GM12878 (cell line): ENCODE measurements around the gene TMEM175. TPM values are rescaled to one million over a fixed set of nuclear protein-coding genes. Genes with fewer than 3 reads are reported as not detected.

Experiments
- ATF7 ChIP-seq: fragments of 450-650 bp; IDR thresholded peaks from 2 replicates; pipeline ENCODE4 v1.6.1; 2016; ENCODE audit warnings: low read depth, mild to moderate bottlenecking
- POLR2AphosphoS2 ChIP-seq: IDR thresholded peaks from 2 replicates; pipeline ENCODE4 v1.6.1; 2011; ENCODE audit warnings: low read depth, mild to moderate bottlenecking, low read length, improper control_type of control experiment, moderate library complexity
- RAD51 ChIP-seq: fragments of 450-650 bp; IDR thresholded peaks from 2 replicates; pipeline ENCODE4 v1.6.1; 2016; ENCODE audit warnings: moderate library complexity, mild to moderate bottlenecking, inconsistent platforms
- SRF ChIP-seq, 2 experiments: IDR thresholded peaks; 2 replicates each; pipeline ENCODE4 v1.6.1; 2011; ENCODE audit warnings: low read depth in 2 of 2, low read length in 2 of 2, mild to moderate bottlenecking in 1 of 2, moderate library complexity in 1 of 2
- STAT3 ChIP-seq: IDR thresholded peaks from 2 replicates; pipeline ENCODE4 v1.6.1; 2011; ENCODE audit warnings: low read depth, low read length, improper control_type of control experiment
- ZZZ3 ChIP-seq: IDR thresholded peaks from 2 replicates; pipeline ENCODE4 v1.6.1; 2011; ENCODE audit warnings: low read depth; ENCODE audit not compliant: control insufficient read depth, insufficient read length
- polyA plus RNA-seq, 11 experiments: library from polyadenylated mRNA; depleted of rRNA in 4 of 11; unstranded in 6 of 11; stranded (reverse) in 5 of 11; fragments of >200 nt; fragmentation: Nextera tagmentation in 4 of 11; fragmentation: Illumina TruSeq in 1 of 11; extraction: Ambion mirVana in 4 of 11; extraction: Trizol in 1 of 11; gene quantifications; 1 replicate in 1 of 11; 2 replicates in 10 of 11; pipeline versions ENCODE4 v1.2.1 to v1.2.3, GENCODE V29; 2011 to 2016; ENCODE audit warnings: inconsistent platforms in 2 of 11, missing spikeins in 2 of 11, low read depth in 1 of 11
- total RNA-seq, 4 experiments: library from RNA; depleted of rRNA in 3 of 4; stranded (reverse); fragments of >200 nt in 3 of 4; fragmentation: Illumina TruSeq in 1 of 4; extraction: Trizol in 1 of 4; gene quantifications; 2 replicates each; pipeline versions ENCODE4 v1.2.1 to v1.2.3, GENCODE V29; 2013 to 2021
- TF ChIP-seq, protein P1 (sequence below): fragments of 450-650 bp; IDR thresholded peaks from 2 replicates; pipeline ENCODE4 v1.6.1; 2017; ENCODE audit warnings: mild to moderate bottlenecking, moderate library complexity
- TF ChIP-seq, protein P2 (sequence below): fragments of 450-650 bp; IDR thresholded peaks from 2 replicates; pipeline ENCODE4 v1.6.1; 2017; ENCODE audit warnings: mild to moderate bottlenecking
- TF ChIP-seq, protein P3 (sequence below): fragments of 450-650 bp; formaldehyde crosslinking; IDR thresholded peaks from 2 replicates; pipeline ENCODE4 v1.4.0; 2022; ENCODE audit warnings: mild to moderate bottlenecking, moderate library complexity
- TF ChIP-seq, protein P4 (sequence below): fragments of 450-650 bp; conservative IDR thresholded peaks from 2 replicates; pipeline ENCODE4 v1.6.1; 2017; ENCODE audit warnings: mild to moderate bottlenecking, moderate library complexity
- TF ChIP-seq, protein P5 (sequence below): IDR thresholded peaks from 2 replicates; pipeline ENCODE4 v1.6.1; 2011; ENCODE audit warnings: borderline replicate concordance, low read depth, mild to moderate bottlenecking, moderate library complexity, low read length; ENCODE audit not compliant: insufficient read depth, poor library complexity, severe bottlenecking

Gene TMEM175
- total and polyA plus RNA-seq, 10 of the 15 experiments (the other 5 are each of a cell fraction or from before 2014, with no cell fraction given), result 0.11 to 39.5 (median 22.3) TPM

DNA sequence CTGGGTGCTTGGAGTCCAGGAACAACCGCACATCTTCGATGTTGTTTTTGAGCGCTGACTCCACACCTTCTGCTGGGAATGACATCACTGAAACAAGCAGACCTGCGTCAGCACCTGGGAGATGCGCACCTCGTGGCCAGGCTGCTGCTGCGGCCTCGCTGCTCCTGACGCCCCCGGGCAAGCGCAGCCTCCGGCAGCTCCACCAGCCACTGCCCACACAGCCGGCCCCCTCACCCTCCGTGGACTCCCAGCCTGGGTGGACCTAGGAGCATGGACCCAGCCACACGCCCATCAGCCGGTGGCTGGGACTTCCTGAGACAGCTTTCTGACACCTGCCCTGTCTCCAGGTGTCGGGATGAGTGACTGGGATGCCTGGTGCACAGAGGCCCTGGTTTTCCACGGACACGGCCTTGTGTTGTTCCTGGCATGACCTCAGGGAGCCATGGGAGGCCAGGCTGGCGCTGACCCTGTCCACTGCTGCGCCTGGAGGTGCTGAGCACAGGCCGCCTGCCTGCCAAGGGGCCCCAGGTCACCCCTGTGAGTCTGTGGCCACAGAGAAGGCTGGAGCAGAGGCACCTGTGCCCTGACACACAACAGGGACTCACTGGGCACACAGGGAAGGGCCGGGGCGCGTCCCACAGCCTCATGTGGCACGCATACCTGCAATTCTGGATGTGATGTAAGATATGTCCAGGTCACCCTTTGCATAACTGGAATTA is 48.7 kb upstream of the TMEM175 start (continued):
- TF ChIP-seq, protein P1, sequence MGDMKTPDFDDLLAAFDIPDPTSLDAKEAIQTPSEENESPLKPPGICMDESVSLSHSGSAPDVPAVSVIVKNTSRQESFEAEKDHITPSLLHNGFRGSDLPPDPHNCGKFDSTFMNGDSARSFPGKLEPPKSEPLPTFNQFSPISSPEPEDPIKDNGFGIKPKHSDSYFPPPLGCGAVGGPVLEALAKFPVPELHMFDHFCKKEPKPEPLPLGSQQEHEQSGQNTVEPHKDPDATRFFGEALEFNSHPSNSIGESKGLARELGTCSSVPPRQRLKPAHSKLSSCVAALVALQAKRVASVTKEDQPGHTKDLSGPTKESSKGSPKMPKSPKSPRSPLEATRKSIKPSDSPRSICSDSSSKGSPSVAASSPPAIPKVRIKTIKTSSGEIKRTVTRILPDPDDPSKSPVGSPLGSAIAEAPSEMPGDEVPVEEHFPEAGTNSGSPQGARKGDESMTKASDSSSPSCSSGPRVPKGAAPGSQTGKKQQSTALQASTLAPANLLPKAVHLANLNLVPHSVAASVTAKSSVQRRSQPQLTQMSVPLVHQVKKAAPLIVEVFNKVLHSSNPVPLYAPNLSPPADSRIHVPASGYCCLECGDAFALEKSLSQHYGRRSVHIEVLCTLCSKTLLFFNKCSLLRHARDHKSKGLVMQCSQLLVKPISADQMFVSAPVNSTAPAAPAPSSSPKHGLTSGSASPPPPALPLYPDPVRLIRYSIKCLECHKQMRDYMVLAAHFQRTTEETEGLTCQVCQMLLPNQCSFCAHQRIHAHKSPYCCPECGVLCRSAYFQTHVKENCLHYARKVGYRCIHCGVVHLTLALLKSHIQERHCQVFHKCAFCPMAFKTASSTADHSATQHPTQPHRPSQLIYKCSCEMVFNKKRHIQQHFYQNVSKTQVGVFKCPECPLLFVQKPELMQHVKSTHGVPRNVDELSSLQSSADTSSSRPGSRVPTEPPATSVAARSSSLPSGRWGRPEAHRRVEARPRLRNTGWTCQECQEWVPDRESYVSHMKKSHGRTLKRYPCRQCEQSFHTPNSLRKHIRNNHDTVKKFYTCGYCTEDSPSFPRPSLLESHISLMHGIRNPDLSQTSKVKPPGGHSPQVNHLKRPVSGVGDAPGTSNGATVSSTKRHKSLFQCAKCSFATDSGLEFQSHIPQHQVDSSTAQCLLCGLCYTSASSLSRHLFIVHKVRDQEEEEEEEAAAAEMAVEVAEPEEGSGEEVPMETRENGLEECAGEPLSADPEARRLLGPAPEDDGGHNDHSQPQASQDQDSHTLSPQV, result no peak
- TF ChIP-seq STAT3, result no peak
- TF ChIP-seq SRF (IDR thresholded peaks at IDR 0.05; ENCODE audit: low read depth in 2 of 2, low read length in 2 of 2), result no peak
- TF ChIP-seq, protein P2, sequence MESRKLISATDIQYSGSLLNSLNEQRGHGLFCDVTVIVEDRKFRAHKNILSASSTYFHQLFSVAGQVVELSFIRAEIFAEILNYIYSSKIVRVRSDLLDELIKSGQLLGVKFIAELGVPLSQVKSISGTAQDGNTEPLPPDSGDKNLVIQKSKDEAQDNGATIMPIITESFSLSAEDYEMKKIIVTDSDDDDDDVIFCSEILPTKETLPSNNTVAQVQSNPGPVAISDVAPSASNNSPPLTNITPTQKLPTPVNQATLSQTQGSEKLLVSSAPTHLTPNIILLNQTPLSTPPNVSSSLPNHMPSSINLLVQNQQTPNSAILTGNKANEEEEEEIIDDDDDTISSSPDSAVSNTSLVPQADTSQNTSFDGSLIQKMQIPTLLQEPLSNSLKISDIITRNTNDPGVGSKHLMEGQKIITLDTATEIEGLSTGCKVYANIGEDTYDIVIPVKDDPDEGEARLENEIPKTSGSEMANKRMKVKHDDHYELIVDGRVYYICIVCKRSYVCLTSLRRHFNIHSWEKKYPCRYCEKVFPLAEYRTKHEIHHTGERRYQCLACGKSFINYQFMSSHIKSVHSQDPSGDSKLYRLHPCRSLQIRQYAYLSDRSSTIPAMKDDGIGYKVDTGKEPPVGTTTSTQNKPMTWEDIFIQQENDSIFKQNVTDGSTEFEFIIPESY, result no peak
- TF ChIP-seq, protein P3, sequence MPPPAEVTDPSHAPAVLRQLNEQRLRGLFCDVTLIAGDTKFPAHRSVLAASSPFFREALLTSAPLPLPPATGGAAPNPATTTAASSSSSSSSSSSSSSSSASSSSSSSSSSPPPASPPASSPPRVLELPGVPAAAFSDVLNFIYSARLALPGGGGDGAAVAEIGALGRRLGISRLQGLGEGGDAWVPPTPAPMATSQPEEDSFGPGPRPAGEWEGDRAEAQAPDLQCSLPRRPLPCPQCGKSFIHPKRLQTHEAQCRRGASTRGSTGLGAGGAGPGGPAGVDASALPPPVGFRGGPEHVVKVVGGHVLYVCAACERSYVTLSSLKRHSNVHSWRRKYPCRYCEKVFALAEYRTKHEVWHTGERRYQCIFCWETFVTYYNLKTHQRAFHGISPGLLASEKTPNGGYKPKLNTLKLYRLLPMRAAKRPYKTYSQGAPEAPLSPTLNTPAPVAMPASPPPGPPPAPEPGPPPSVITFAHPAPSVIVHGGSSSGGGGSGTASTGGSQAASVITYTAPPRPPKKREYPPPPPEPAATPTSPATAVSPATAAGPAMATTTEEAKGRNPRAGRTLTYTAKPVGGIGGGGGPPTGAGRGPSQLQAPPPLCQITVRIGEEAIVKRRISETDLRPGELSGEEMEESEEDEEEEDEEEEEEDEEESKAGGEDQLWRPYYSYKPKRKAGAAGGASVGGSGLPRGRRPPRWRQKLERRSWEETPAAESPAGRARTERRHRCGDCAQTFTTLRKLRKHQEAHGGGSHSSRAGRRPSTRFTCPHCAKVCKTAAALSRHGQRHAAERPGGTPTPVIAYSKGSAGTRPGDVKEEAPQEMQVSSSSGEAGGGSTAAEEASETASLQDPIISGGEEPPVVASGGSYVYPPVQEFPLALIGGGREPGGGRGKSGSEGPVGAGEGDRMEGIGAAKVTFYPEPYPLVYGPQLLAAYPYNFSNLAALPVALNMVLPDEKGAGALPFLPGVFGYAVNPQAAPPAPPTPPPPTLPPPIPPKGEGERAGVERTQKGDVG (CRISPR knock-in tag), result no peak
- TF ChIP-seq, protein P4, sequence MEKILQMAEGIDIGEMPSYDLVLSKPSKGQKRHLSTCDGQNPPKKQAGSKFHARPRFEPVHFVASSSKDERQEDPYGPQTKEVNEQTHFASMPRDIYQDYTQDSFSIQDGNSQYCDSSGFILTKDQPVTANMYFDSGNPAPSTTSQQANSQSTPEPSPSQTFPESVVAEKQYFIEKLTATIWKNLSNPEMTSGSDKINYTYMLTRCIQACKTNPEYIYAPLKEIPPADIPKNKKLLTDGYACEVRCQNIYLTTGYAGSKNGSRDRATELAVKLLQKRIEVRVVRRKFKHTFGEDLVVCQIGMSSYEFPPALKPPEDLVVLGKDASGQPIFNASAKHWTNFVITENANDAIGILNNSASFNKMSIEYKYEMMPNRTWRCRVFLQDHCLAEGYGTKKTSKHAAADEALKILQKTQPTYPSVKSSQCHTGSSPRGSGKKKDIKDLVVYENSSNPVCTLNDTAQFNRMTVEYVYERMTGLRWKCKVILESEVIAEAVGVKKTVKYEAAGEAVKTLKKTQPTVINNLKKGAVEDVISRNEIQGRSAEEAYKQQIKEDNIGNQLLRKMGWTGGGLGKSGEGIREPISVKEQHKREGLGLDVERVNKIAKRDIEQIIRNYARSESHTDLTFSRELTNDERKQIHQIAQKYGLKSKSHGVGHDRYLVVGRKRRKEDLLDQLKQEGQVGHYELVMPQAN, result no peak
- no peak for TF ChIP-seq ZZZ3
- no peak for TF ChIP-seq ATF7
- no peak for TF ChIP-seq POLR2AphosphoS2
- TF ChIP-seq, protein P5, sequence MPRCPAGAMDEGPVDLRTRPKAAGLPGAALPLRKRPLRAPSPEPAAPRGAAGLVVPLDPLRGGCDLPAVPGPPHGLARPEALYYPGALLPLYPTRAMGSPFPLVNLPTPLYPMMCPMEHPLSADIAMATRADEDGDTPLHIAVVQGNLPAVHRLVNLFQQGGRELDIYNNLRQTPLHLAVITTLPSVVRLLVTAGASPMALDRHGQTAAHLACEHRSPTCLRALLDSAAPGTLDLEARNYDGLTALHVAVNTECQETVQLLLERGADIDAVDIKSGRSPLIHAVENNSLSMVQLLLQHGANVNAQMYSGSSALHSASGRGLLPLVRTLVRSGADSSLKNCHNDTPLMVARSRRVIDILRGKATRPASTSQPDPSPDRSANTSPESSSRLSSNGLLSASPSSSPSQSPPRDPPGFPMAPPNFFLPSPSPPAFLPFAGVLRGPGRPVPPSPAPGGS, result no peak
- TF ChIP-seq RAD51, result no peak
